Activated CD4-positive, alpha-beta T cell treated with anti-CD3 and anti-CD28 coated beads, Interleukin-2, Interleukin-4, amounts not matched to agents 100 ng/mL and 50 ng/mL, durations not matched to agents 16 hours and 8 hours (primary cell): ENCODE results near the gene SNRPA.
"Not testable (repeated sequence)": the region's sequence is repeated elsewhere in the genome, so short reads cannot be mapped to it uniquely, and the experiment has no call there.

Experiments
- DNase-seq: peaks from one replicate; pipeline ENCODE4 v3.0.0-alpha.2; 2020; ENCODE audit warnings: low spot score

Gene SNRPA

GRCh38 chr19:40777937-40778705 lies 27.1 kb downstream of the SNRPA start, which contains the start of gene RAB4B:
RAB4B (plus strand) TSS chr19:40778247; CDS start chr19:40778376, 129 bp downstream.
- peak; percentile 100 for DNase-seq

GRCh38 chr19:40778706-40779284 lies 27.8 kb downstream of the SNRPA start:
- DNase-seq = no peak

- DNase-seq = no peak
Observed at GRCh38 chr19:40780582-40780981, 29.6 kb downstream of the SNRPA start.

- no peak for DNase-seq
Observed at GRCh38 chr19:40781140-40781539, 30.1 kb downstream of the SNRPA start.

- no peak for DNase-seq
Observed at GRCh38 chr19:40783711-40784110, 32.7 kb downstream of the SNRPA start.

- DNase-seq = not testable (repeated sequence)
Observed at GRCh38 chr19:40784146-40784545, 33.1 kb downstream of the SNRPA start.

- no peak for DNase-seq
Observed at GRCh38 chr19:40785526-40785925, 34.5 kb downstream of the SNRPA start.

GRCh38 chr19:40786060-40787037 lies 35.3 kb downstream of the SNRPA start:
- no peak for DNase-seq

GRCh38 chr19:40791349-40791748 lies 40.3 kb downstream of the SNRPA start:
- no peak for DNase-seq

GRCh38 chr19:40791996-40792395 lies 41.0 kb downstream of the SNRPA start:
- DNase-seq = no peak

- no peak for DNase-seq
Observed at GRCh38 chr19:40797166-40797962, 46.4 kb downstream of the SNRPA start.

GRCh38 chr19:40797963-40798682 lies 47.1 kb downstream of the SNRPA start:
- DNase-seq = peak; percentile 60

GRCh38 chr19:40798683-40799557 lies 47.9 kb downstream of the SNRPA start, which contains the start of gene EGLN2:
EGLN2 (plus strand) TSS chr19:40799191; CDS start chr19:40800573, 1,382 bp downstream.
- DNase-seq = peak; percentile 100

GRCh38 chr19:40799558-40800338 lies 48.7 kb downstream of the SNRPA start:
- no peak for DNase-seq

- no peak for DNase-seq
Observed at GRCh38 chr19:40800339-40800996, 49.5 kb downstream of the SNRPA start.

- no peak for DNase-seq
Observed at GRCh38 chr19:40800997-40801377, 50.0 kb downstream of the SNRPA start.

- no peak for DNase-seq
Observed at GRCh38 chr19:40801426-40802299, 50.7 kb downstream of the SNRPA start.
